Mesenchymal stem cell (in vitro differentiated cells and primary cell): ENCODE results near the gene PHKG1.
A peak's percentile ranks its signal among the peaks of the same experiment; 100 is the strongest.

Source experiments
- DNase-seq: peaks from one replicate; pipeline ENCODE4 v3.0.0-alpha.2; 2013
- H2AFZ ChIP-seq: one replicate; pipeline ENCODE4 v1.6.1; 2013; ENCODE audit warnings: low read depth, mild to moderate bottlenecking, control low read depth, inconsistent platforms, low read length, moderate library complexity
- H2AK5ac ChIP-seq: 2 replicates; pipeline ENCODE4 v1.6.1; 2013; ENCODE audit warnings: low read length, moderate library complexity, mild to moderate bottlenecking, inconsistent platforms; ENCODE audit not compliant: severe bottlenecking
- H2BK120ac ChIP-seq: one replicate; pipeline ENCODE4 v1.6.1; 2013; ENCODE audit warnings: low read depth, mild to moderate bottlenecking, inconsistent platforms, low read length, moderate library complexity
- H2BK12ac ChIP-seq, 2 experiments: one replicate each; pipeline ENCODE4 v1.6.1; 2013; ENCODE audit warnings: inconsistent platforms in 2 of 2, low read length in 2 of 2, mild to moderate bottlenecking in 2 of 2, moderate library complexity in 2 of 2, control low read depth in 1 of 2
- H2BK15ac ChIP-seq: one replicate; pipeline ENCODE4 v1.6.1; 2013; ENCODE audit warnings: mild to moderate bottlenecking, low read depth, inconsistent platforms; ENCODE audit not compliant: poor library complexity, severe bottlenecking
- H2BK5ac ChIP-seq: 2 replicates; pipeline ENCODE4 v1.6.1; 2013; ENCODE audit warnings: low read depth, mild to moderate bottlenecking, low read length, control low read depth, inconsistent platforms; ENCODE audit not compliant: poor library complexity, severe bottlenecking
- H3K14ac ChIP-seq, 2 experiments: one replicate each; pipeline ENCODE4 v1.6.1; 2013; ENCODE audit warnings: inconsistent platforms in 2 of 2, low read length in 2 of 2, control low read depth in 1 of 2, mild to moderate bottlenecking in 1 of 2, moderate library complexity in 1 of 2
- H3K18ac ChIP-seq, 2 experiments: one replicate each; pipeline ENCODE4 v1.6.1; 2013; ENCODE audit warnings: inconsistent platforms in 2 of 2, low read length in 2 of 2, control low read depth in 1 of 2, low read depth in 1 of 2, mild to moderate bottlenecking in 1 of 2
- H3K23ac ChIP-seq, 2 experiments: one replicate each; pipeline ENCODE4 v1.6.1; 2013; ENCODE audit warnings: inconsistent platforms in 2 of 2, low read length in 2 of 2, mild to moderate bottlenecking in 2 of 2, moderate library complexity in 2 of 2, control low read depth in 1 of 2
- H3K27ac ChIP-seq: 2 replicates; pipeline ENCODE4 v1.5.1; 2013; ENCODE audit warnings: mild to moderate bottlenecking, moderate library complexity, low read length, control low read depth, inconsistent platforms; ENCODE audit not compliant: poor library complexity, severe bottlenecking
- H3K27me3 ChIP-seq, 2 experiments: 2 replicates each; pipeline versions ENCODE4 v1.6.1 to v1.7.0; 2013; ENCODE audit warnings: low read length in 2 of 2, mild to moderate bottlenecking in 2 of 2, moderate library complexity in 2 of 2, control low read depth in 1 of 2, inconsistent platforms in 1 of 2; ENCODE audit not compliant: control insufficient read depth in 1 of 2, insufficient read depth in 1 of 2
- H3K36me3 ChIP-seq, 2 experiments: 2 replicates each; pipeline versions ENCODE4 v1.6.1 to v1.7.0; 2013; ENCODE audit warnings: low read length in 2 of 2, control low read depth in 1 of 2, inconsistent platforms in 1 of 2, low read depth in 1 of 2, mild to moderate bottlenecking in 1 of 2; ENCODE audit not compliant: insufficient read depth in 2 of 2, control insufficient read depth in 1 of 2
- H3K4ac ChIP-seq, 2 experiments: one replicate each; pipeline ENCODE4 v1.6.1; 2013; ENCODE audit warnings: inconsistent platforms in 2 of 2, low read length in 2 of 2, mild to moderate bottlenecking in 2 of 2, moderate library complexity in 2 of 2, control low read depth in 1 of 2, low read depth in 1 of 2
- H3K4me1 ChIP-seq: 2 replicates; pipeline ENCODE4 v1.6.1; 2013; ENCODE audit warnings: low read depth, low read length, control low read depth; ENCODE audit not compliant: control insufficient read depth, insufficient read depth
- H3K4me2 ChIP-seq: 2 replicates; pipeline ENCODE4 v1.6.1; 2013; ENCODE audit warnings: low read length, mild to moderate bottlenecking, inconsistent platforms; ENCODE audit not compliant: poor library complexity, severe bottlenecking
- H3K4me3 ChIP-seq, 2 experiments: 2 replicates each; pipeline versions ENCODE4 v1.5.1 to v1.7.0; 2013; ENCODE audit warnings: low read length in 2 of 2, mild to moderate bottlenecking in 2 of 2, control low read depth in 1 of 2, low read depth in 1 of 2; ENCODE audit not compliant: insufficient read depth in 1 of 2
- H3K79me1 ChIP-seq: replicated peaks from 2 replicates; pipeline ENCODE4 v1.6.1; 2013; ENCODE audit warnings: mild to moderate bottlenecking, control low read depth, low read length, inconsistent platforms; ENCODE audit not compliant: poor library complexity, severe bottlenecking
- H3K9ac ChIP-seq: 2 replicates; pipeline ENCODE4 v1.7.0; 2013; ENCODE audit warnings: mild to moderate bottlenecking, low read length, moderate library complexity
- H3K9me3 ChIP-seq: 2 replicates; pipeline ENCODE4 v1.7.0; 2013; ENCODE audit warnings: mild to moderate bottlenecking, low read length; ENCODE audit not compliant: control insufficient read depth
- H4K8ac ChIP-seq: one replicate; pipeline ENCODE4 v1.6.1; 2013; ENCODE audit warnings: inconsistent platforms, mild to moderate bottlenecking, low read length, moderate library complexity
- H4K91ac ChIP-seq: one replicate; pipeline ENCODE4 v1.6.1; 2013; ENCODE audit warnings: mild to moderate bottlenecking, low read length, inconsistent platforms
- WGBS: methylation state at CpG from one replicate; pipeline ENCODE4 v1.1.7; 2013; ENCODE audit warnings: mixed read lengths; 5-methylcytosine and 5-hydroxymethylcytosine counted together

PHKG1 gene

DNA sequence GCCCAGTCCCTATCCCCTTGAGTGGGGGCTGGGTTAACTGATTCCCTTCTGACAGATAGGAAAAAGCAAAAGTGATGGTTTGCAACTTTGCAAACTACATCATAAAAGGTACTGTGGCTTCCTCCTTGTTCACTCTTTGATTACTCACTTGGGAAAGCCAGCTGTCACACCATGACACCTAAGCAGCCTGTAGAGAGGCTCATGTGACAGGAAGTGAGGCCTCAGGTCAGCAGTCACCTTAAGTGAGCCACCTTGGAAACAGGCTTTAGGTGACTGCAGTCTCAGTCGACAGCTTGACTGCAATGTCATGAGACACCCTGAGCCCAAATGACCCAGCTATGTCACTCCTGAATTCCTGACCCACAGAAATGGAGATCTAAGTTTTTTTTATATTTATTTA, 17.9 kb upstream of the PHKG1 start:
- Histone ChIP-seq H3K9ac (no peak overlapping the region), H2BK15ac (no peak overlapping the region), H2BK5ac (no peak overlapping the region), H2AK5ac (no peak overlapping the region), H3K18ac (no peak overlapping the region), H3K23ac (no peak overlapping the region), H3K4me1 (no peaks in the 10 kb centered on the region), H3K4ac (no peak overlapping the region), H4K8ac (no peak overlapping the region), H3K9me3 (no peaks in the 10 kb centered on the region), H2AFZ (no peak overlapping the region), H2BK120ac (no peak overlapping the region), H3K27ac (no peak overlapping the region), H3K36me3 (no peaks in the 10 kb centered on the region), H3K4me2 (no peak overlapping the region), H3K79me1 (no peaks in the 10 kb centered on the region), H4K91ac (no peak overlapping the region), H3K14ac (no peak overlapping the region), H2BK12ac (no peak overlapping the region), H3K4me3 (no peak overlapping the region), H3K27me3 (no peaks in the 10 kb centered on the region)
- no CpG with 5 or more reads among the region's 1 CpG for WGBS
- no peak for DNase-seq

DNA sequence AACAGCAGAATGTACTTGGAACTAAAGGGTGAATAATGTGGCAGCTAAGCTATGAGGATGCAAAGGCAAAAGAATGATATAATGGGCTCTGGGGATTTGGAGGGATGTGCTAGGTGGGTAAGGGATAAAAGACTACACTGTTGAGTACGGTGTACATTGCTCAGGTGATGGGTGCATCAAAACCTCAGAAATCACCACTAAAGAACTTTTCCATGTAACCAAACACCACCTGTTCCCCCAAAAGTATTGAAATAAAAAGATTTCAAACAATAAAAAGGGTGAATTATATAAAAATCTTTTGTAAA, 15.2 kb upstream of the PHKG1 start:
- no peak overlapping the region for H3K27ac ChIP-seq
- H3K18ac ChIP-seq: no peak overlapping the region
- no peak overlapping the region for H3K4me3 ChIP-seq
- no peak overlapping the region for H2BK12ac ChIP-seq
- peaks cover 7 to 13% of the 10 kb centered on the region in 2 experiments for H3K36me3 ChIP-seq
- no peak overlapping the region for H2AK5ac ChIP-seq
- no peaks in the 10 kb centered on the region for H3K9me3 ChIP-seq
- no peak overlapping the region for H4K8ac ChIP-seq
- H4K91ac ChIP-seq: no peak overlapping the region
- H3K23ac ChIP-seq: no peak overlapping the region
- H3K4me1 ChIP-seq: no peaks in the 10 kb centered on the region
- no peak overlapping the region for H2BK15ac ChIP-seq
- H3K27me3 ChIP-seq: no peaks in the 10 kb centered on the region
- H2BK120ac ChIP-seq: no peak overlapping the region
- H3K4ac ChIP-seq: no peak overlapping the region
- H3K79me1 ChIP-seq: no peaks in the 10 kb centered on the region
- no peak overlapping the region for H3K4me2 ChIP-seq
- no peak overlapping the region for H2AFZ ChIP-seq
- H2BK5ac ChIP-seq: no peak overlapping the region
- H3K14ac ChIP-seq: no peak overlapping the region
- no peak for DNase-seq
- no peak overlapping the region for H3K9ac ChIP-seq
- WGBS: no CpG with 5 or more reads among the region's 1 CpG

DNA sequence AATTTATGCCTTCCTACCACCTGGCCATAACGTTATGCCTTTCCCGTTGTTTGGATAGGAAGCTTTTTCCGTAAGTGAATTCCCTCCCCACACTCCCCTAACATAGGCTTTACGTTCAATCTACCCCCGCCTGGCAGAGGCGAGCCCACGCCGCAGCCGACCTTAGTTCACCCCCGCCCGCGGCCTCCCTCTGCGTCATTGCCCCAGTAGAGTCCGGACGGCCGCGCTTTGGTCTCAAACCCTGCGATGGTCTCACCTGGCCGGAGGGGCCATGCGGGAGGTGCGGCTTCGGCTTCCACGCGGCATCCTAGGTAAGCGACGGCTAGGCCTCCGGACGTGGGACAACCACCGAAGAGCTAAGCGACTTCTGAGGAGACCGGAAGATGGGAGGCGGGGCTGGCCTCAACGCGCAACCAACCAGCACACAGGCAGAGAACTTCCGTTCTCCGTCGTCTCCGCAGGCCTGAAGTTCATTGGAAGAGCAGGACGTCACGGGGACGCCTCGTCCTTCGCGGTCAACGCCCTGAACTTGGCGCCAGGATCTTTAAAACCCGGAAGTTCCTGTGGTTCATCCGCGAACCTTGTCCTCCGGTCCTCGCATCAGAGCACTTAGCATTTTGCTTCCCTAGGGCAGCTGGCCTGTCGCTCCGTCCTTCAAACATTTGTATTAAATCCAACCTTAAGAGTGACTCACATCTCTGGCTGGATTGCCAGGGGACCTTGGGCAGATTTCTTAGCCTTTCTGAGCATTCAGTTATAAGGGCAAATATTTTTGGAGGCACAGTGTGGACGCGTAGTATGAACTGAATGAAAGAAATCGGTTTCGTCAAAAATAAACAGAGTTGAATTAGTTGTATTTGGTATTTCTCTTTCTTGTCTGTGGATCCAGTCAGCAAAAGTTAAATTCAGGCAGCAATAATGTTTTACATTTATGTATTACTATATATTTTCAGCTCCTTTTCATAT, 13.6 kb upstream of the PHKG1 start, which contains the start of gene CHCHD2:
Gene CHCHD2, minus strand, starts transcription at position 369 of the 966 bp plus-strand sequence. Its CDS starts 63 bp downstream, at position 306.
- 54% methylated on average over 51 of the region's 57 CpGs for WGBS
- Histone ChIP-seq H3K23ac (peak within 1 kb of the TSS in 1 of 2 experiments; percentile 67), H3K14ac (peak within 1 kb of the TSS in 1 of 2 experiments; percentile 57), H3K9ac (peak within 1 kb of the TSS; percentile 100), H3K27ac (peak within 1 kb of the TSS; percentile 22), H2BK12ac (no peak within 1 kb of the TSS), H2BK5ac (no peak within 1 kb of the TSS), H4K8ac (peak within 1 kb of the TSS; percentile 24), H3K4me2 (peak within 1 kb of the TSS; percentile 47), H4K91ac (no peak within 1 kb of the TSS), H3K79me1 (no peaks in the 10 kb centered on the region), H3K4me3 (peak within 1 kb of the TSS; percentile 75 to 97), H3K36me3 (peaks cover 10 to 29% of the 10 kb centered on the region in 2 experiments), H3K18ac (peak within 1 kb of the TSS in 1 of 2 experiments; percentile 84), H3K4me1 (no peaks in the 10 kb centered on the region), H2BK120ac (no peak within 1 kb of the TSS), H3K9me3 (no peaks in the 10 kb centered on the region), H2BK15ac (no peak within 1 kb of the TSS), H3K4ac (peak within 1 kb of the TSS in 1 of 2 experiments; percentile 50), H2AFZ (no peak within 1 kb of the TSS), H3K27me3 (no peaks in the 10 kb centered on the region), H2AK5ac (no peak within 1 kb of the TSS)
- peak; percentile 95 for DNase-seq

DNA sequence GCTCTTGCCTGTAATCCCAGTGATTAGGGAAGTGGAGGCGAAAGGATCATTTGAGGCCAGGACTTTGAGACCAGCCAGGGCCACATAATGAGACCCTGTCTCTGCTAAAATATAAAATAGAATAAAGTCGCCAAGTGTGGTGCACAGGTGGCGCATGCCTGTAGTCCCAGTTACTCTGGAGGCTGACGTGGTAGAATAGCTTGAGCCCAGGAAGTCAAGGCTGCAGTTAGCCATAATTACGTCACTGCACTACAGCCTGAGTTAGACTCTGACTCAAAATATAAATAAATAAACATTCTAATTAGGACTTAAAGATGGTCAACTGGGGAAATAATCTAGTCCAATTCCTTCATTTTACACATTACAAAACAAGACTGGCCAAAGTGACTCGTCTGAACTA, 12.8 kb upstream of the PHKG1 start:
- Histone ChIP-seq H3K4ac (no peak overlapping the region), H4K91ac (no peak overlapping the region), H3K79me1 (no peaks in the 10 kb centered on the region), H3K36me3 (peaks cover 10 to 37% of the 10 kb centered on the region in 2 experiments), H3K9me3 (no peaks in the 10 kb centered on the region), H4K8ac (no peak overlapping the region), H3K27ac (no peak overlapping the region), H2BK120ac (no peak overlapping the region), H3K27me3 (no peaks in the 10 kb centered on the region), H3K4me3 (peak overlapping the region in 1 of 2 experiments; percentile 97), H3K18ac (no peak overlapping the region), H3K4me1 (no peaks in the 10 kb centered on the region), H3K23ac (no peak overlapping the region), H2BK15ac (no peak overlapping the region), H2BK12ac (no peak overlapping the region), H3K9ac (peak overlapping the region; percentile 100), H2AK5ac (no peak overlapping the region), H3K4me2 (peak overlapping the region; percentile 47), H3K14ac (no peak overlapping the region), H2AFZ (no peak overlapping the region), H2BK5ac (no peak overlapping the region)
- peak; percentile 81 for DNase-seq
- 72% methylated on average over 5 of the region's 6 CpGs for WGBS
